Measurements from ENCODE around the gene UBE2E2.

Gene UBE2E2

DNA sequence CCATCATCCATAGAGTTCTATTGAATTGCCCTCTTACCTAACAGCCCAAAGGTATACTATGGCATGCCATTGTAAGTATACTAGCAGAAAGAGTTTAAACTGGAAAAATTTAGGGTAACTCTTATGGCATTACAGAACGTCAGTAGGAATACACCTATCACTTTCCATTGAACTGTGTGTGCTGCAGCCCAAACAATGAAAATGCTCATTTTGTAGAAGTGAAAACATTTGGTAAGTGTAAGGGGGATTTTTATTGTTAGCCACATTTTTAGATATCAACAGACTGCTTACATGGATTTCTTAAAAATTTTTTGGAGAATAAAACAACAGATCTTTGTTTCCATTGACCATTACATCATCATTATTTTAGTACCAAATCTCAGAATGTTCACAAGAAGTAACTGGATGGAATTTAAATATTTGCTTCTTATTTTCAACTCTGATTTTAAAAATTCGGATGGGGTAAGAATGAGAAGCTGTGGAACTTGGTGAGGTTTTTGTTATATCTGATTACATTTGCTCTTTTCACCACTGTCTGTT is 245.9 kb downstream of the UBE2E2 start:
- no peak for TF ChIP-seq TAF1 (IDR thresholded peaks at IDR 0.05; ENCODE audit: borderline replicate concordance, insufficient read depth, low read length)
- no peak for TF ChIP-seq POLR2AphosphoS5 (IDR thresholded peaks at IDR 0.05; ENCODE audit: low read depth, low read length)
- TF ChIP-seq SIN3A (IDR thresholded peaks at IDR 0.05; ENCODE audit: borderline replicate concordance, insufficient read depth, low read length) = no peak
- TF ChIP-seq, protein P1, sequence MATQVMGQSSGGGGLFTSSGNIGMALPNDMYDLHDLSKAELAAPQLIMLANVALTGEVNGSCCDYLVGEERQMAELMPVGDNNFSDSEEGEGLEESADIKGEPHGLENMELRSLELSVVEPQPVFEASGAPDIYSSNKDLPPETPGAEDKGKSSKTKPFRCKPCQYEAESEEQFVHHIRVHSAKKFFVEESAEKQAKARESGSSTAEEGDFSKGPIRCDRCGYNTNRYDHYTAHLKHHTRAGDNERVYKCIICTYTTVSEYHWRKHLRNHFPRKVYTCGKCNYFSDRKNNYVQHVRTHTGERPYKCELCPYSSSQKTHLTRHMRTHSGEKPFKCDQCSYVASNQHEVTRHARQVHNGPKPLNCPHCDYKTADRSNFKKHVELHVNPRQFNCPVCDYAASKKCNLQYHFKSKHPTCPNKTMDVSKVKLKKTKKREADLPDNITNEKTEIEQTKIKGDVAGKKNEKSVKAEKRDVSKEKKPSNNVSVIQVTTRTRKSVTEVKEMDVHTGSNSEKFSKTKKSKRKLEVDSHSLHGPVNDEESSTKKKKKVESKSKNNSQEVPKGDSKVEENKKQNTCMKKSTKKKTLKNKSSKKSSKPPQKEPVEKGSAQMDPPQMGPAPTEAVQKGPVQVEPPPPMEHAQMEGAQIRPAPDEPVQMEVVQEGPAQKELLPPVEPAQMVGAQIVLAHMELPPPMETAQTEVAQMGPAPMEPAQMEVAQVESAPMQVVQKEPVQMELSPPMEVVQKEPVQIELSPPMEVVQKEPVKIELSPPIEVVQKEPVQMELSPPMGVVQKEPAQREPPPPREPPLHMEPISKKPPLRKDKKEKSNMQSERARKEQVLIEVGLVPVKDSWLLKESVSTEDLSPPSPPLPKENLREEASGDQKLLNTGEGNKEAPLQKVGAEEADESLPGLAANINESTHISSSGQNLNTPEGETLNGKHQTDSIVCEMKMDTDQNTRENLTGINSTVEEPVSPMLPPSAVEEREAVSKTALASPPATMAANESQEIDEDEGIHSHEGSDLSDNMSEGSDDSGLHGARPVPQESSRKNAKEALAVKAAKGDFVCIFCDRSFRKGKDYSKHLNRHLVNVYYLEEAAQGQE (IDR thresholded peaks at IDR 0.05; ENCODE audit: insufficient read depth in 1 of 2, low read depth in 2 of 2, low read length in 2 of 2) = no peak
- no peak for TF ChIP-seq FOXP2 (optimal IDR thresholded peaks at IDR 0.05; ENCODE audit: borderline replicate concordance, extremely low read depth, extremely low read length, insufficient read depth)

DNA sequence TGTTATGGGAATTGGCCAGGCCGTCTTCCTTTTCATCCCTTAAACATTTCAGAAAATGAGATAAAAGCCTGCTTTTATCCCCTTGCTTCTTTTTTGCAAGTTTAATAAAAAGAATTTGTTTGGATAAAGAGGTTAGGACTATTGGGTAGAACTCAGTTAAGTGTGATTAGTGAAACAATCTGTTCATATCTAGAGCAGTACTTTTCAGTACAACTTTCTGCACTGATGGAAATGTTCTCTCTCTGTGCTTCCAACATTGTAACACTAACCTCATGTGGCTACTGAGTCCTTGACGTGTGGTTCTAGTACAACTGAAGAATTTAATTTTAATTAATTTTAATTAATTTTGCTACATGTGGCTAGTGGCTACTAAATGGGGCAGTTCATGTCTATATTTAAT is 246.9 kb downstream of the UBE2E2 start:
- no peak for TF ChIP-seq SIN3A (IDR thresholded peaks at IDR 0.05; ENCODE audit: borderline replicate concordance, insufficient read depth, low read length)
- TF ChIP-seq, protein P1 (IDR thresholded peaks at IDR 0.05; ENCODE audit: insufficient read depth in 1 of 2, low read depth in 2 of 2, low read length in 2 of 2) = no peak
- no peak for TF ChIP-seq POLR2AphosphoS5 (IDR thresholded peaks at IDR 0.05; ENCODE audit: low read depth, low read length)
- TF ChIP-seq TAF1 (IDR thresholded peaks at IDR 0.05; ENCODE audit: borderline replicate concordance, insufficient read depth, low read length) = no peak
- TF ChIP-seq FOXP2 (optimal IDR thresholded peaks at IDR 0.05; ENCODE audit: borderline replicate concordance, extremely low read depth, extremely low read length, insufficient read depth) = no peak

DNA sequence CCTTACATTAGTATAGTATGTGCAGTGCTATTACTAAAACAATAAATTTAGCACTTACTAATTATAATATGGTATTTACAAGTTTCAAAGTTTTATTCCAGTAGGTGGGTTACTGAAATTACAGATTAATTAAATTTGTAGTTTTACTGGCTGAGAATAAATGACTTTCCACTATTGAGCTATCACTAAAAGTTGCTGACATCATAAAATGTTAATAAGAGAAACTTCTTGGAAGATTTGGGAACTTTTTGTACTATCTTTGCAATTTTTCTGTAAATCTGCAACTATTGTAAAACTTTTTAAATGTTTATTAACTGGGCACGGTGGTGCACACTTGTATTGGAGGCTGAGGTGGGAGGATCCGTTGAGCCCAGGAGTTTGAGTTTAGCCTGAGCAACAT is 247.7 kb downstream of the UBE2E2 start:
- TF ChIP-seq TAF1 (IDR thresholded peaks at IDR 0.05; ENCODE audit: borderline replicate concordance, insufficient read depth, low read length) = no peak
- TF ChIP-seq FOXP2 (optimal IDR thresholded peaks at IDR 0.05; ENCODE audit: borderline replicate concordance, extremely low read depth, extremely low read length, insufficient read depth) = no peak

DNA sequence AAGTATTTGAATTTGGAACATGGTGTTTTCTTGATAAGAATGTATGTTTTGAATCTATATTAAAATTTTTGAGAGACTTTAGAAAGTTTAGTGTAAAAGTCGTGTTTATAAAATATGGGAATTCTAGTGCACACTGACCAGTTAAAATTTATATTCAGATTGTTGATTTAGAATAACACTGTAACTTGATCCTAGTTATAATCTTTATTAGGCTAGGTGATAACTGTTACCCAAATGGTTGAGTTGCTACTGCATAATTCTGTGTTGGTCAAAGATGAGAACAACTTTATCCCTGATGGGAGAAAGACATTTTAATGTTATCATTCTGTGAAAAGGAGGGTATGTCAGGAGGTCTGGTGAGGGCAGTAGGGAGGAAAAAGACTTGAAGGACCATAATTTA is 249.3 kb downstream of the UBE2E2 start:
- TF ChIP-seq TAF1 (IDR thresholded peaks at IDR 0.05; ENCODE audit: borderline replicate concordance, insufficient read depth, low read length) (no peak), POLR2AphosphoS5 (IDR thresholded peaks at IDR 0.05; ENCODE audit: low read depth, low read length) (no peak), SIN3A (IDR thresholded peaks at IDR 0.05; ENCODE audit: borderline replicate concordance, insufficient read depth, low read length) (no peak), FOXP2 (optimal IDR thresholded peaks at IDR 0.05; ENCODE audit: borderline replicate concordance, extremely low read depth, extremely low read length, insufficient read depth) (no peak)
- TF ChIP-seq, protein P1 (IDR thresholded peaks at IDR 0.05; ENCODE audit: insufficient read depth in 1 of 2, low read depth in 2 of 2, low read length in 2 of 2) = no peak

DNA sequence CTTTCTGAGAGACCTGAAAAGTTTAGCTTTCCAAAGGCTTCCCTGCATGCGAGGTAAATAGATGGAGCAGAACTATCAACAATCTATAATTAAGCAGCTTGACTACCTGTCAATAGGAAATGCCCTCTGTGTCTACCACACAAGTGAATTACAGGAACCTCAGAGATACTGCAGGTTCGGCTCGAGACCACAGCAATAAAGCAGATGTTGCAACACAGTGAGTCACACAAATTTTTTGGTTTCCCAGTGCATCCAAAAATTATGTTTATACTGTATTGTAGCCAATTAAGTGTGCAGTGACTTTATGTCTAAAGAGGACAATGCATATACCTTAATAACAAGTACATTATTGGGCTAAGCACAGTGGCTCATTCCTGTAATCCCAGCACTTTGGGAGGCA is 252.0 kb downstream of the UBE2E2 start:
- TF ChIP-seq, protein P1 (IDR thresholded peaks at IDR 0.05; ENCODE audit: insufficient read depth in 1 of 2, low read depth in 2 of 2, low read length in 2 of 2) = no peak
- TF ChIP-seq FOXP2 (optimal IDR thresholded peaks at IDR 0.05; ENCODE audit: borderline replicate concordance, extremely low read depth, extremely low read length, insufficient read depth) (no peak), SIN3A (IDR thresholded peaks at IDR 0.05; ENCODE audit: borderline replicate concordance, insufficient read depth, low read length) (no peak), POLR2AphosphoS5 (IDR thresholded peaks at IDR 0.05; ENCODE audit: low read depth, low read length) (no peak), TAF1 (IDR thresholded peaks at IDR 0.05; ENCODE audit: borderline replicate concordance, insufficient read depth, low read length) (no peak)
